ENCODE data around the gene UNC5C. TPM values are rescaled to one million over a fixed set of nuclear protein-coding genes. Genes with fewer than 3 reads are reported as not detected.
A peak's percentile ranks its signal among the peaks of the same experiment; 100 is the strongest.

The UNC5C gene
- total RNA-seq (2014; rRNA removed; shearing (Covaris generic)), result 9.1 and 11.3 TPM in 2 replicates

DNA sequence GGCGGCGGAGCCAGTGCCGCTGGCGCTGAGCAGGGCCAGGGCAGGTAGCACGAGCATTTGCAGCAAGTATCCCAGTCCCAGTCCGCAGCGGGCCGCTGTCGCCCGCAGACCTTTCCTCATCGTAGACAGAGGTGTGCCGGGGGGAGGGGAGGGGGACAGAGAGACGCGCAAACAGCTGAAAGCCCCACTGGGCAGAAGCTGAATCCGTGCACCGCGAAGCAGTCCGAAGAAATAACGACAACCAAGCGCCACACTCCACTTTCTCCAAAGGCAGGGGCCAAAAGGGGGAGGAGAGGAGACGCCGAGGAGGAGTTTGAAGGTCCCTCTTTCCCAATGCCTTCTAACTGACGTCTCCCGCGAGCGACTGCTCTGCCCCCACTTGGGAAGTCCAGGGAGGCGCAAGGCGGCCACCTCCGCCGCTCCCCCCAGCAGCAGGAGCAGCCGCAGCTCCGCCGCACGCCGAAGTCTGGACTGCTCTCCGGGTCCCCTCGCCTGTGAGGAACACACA is at the start of gene UNC5C:
UNC5C (minus strand) TSS at position 236 of the 508 bp plus-strand sequence.
- DNase-seq (ENCODE audit: low spot score), result peak; percentile 88

DNA sequence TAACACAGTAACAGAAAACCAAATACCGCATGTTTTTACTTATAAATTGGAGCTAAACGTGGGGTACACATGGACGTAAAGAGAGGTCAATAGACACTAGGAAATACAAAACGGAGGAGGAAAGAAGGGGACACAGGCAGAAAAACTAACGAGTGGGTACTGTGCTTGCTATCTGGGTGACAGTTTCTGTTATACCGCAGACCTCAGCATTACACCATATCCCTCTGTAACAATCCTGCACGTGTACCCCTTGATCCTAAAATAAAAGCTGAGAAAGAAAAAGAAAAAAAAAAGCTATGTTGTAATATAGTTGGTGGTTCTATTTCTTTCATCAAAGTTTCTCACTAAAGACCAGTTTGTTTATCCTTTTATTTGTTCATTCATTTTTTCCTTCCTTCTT is 47.9 kb upstream of the UNC5C start:
- no peak for DNase-seq (ENCODE audit: low spot score)

DNA sequence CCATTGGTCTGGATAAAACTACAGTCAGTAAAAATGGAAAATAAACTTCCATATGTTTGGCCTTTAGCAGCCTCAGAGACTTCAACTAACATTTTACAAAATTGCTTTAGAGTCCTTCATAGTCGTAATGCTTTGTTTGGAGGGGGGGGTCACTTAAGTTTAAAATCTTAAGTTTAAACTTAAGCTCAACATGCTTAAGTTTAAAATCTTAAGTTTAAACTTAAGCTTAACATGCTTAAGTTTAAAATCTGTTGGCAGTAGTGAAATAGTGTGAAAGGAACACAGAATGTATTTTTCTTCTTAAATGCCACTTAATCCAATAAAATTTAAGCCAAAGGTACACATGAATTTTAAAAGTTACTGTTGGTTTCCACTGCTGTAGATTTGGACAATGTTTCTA is 45.9 kb upstream of the UNC5C start:
- no peak for DNase-seq (ENCODE audit: low spot score)

DNA sequence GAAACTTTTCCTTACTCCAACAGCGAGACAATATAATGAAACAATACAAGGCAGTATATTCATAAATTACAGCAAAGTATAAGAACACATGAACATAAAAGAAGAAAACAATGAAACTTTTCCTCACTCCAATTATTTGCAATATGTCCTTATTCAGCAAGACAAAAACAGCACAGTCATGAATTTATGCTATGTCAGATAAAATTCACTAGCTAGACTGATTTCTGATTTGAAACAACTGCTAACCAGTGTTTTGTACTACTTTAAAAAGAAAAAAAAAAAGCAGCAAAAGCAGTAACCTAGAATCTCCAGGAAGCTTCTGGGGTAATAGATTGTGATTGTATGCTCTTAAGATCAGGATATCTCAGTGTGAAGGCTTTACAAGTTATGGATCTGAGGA is 45.2 kb upstream of the UNC5C start:
- no peak for DNase-seq (ENCODE audit: low spot score)

DNA sequence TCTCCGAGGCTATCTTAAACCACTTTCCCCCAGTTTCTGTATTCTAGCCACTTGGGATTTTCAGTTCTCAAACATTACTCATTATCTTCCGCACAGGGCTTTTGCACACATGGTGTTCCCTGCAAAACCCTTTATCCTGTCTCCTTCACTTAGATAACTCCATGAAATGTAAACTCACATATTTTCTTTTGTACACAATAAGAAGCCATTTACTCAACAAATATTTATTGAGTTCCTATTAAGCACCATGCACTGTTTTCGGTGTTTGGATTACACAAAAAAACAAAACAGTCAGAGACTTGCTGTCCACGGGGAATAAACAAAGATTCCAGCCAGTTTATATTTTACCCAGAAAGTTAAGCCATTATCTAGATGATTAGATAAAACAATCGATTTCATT is 42.5 kb upstream of the UNC5C start:
- peak; percentile 16 for DNase-seq (ENCODE audit: low spot score)

DNA sequence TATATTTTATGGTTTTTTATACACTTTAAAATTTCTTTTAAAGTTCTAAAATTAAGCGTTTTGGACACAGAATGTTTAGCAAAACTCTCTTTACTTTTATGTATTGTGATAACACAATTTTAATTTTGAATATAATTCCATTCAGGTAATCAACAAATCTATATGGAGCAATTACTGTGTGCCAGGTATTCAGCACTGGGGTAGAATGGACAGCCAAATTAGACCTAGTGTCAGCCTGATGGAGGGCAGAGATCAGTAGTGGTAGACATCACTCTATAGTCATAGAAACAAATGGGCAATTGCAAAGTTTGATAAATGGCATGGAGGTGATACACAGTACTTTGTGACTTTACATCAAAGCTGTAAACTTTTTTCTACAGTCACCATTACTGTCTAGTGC is 41.8 kb upstream of the UNC5C start:
- DNase-seq (ENCODE audit: low spot score), result peak; percentile 4

DNA sequence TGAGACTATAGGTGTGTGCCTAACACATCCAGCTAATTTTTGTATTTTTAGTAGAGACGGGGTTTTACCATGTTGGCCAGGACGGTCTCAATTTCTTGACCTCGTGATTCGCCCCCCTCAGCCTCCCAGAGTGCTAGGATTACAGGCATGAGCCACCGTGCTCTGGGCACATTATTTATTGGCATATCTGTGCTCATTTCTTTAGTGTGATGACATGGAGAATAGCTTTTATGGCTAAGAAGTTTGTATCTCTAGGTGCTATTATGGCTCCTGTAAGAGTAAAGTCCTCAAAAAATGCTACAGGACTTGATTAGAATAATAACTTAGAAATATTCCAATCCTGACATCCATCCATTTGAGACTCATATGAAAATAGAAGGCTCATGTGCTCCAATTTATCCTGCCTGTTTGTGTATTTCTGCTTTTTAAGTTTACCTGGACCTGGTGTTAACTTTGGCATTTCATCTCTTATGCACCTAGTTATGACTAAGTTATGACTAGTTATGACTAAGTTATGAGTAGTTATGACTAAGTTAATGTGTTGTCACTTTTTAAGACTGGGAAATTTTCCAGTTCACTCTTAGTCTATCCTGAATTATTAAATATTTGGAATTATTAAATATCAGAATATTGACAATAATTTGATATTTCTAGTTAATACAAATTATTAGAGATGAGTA is 36.4 kb upstream of the UNC5C start:
- DNase-seq (ENCODE audit: low spot score), result no peak

DNA sequence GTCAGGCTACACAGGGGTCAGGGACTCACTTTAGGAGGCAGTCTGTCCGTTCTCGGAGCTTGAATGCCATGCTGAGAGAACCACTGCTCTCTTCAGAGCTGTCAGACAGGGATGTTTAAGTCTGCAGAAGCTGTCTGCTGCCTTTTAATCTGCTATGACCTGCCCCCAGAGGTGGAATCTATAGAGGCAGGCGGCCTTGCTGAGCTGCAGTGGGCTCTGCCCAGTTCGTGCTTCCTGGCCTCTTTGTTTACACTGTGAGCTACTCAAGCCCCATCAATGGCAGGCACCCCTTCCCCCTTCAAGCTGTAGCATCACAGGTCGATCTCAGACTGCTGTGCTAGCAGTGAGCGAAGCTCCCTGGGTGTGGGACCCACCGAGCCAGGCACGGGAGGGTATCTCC is 31.5 kb upstream of the UNC5C start:
- DNase-seq (ENCODE audit: low spot score), result no peak

DNA sequence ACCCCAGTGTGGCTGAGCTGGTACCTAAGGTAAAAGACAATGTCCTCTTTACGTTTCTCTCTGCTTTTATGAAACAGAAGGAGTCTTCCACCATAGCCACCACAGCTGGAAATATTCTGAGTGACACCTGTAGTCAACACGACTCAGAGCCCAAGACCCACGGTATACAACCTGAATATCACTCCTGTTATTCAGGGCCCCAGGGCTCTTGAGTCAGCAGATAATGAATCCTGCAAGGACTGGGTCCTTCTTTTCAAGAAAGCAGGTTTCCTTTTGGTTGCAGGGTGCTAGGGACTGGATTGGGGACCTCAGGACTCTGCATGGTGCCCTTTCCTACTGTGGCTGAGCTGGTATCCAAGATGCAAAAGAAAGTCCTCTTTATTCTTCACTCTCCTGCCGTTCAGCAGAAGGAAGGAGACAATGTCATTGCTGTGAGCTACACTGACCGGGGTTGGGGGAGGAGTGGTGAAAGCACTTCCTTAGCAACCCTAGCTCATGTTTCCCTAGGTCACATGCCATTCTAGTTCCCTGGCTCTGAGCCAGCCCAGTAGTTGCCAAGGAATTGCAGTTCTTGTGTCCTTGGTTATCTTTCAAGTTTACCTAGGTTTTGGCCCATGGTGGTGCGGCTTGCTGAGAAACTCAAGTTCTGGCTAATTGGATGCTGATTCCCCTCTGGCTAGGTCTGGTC is 23.7 kb upstream of the UNC5C start:
- peak; percentile 64 for DNase-seq (ENCODE audit: low spot score)

DNA sequence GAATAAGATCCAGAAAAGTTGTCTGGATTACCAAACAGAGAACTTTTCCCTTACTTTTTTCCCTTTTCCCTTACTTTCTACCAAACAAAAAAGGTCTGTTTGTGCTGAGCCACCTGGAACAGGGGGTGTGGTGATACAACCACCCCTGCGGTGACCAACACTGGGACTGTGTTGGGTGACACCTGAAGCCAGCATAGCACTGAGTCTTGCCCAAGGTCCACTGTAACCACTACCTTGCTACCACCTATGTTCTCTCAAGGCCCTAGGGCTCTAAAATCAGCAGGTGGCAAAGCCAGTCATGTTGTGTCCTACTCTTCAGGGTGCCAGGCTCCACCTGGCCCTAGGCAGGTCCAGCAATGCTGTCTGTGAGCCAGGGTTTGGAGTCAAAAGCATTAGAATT is 22.8 kb upstream of the UNC5C start:
- DNase-seq (ENCODE audit: low spot score), result no peak

DNA sequence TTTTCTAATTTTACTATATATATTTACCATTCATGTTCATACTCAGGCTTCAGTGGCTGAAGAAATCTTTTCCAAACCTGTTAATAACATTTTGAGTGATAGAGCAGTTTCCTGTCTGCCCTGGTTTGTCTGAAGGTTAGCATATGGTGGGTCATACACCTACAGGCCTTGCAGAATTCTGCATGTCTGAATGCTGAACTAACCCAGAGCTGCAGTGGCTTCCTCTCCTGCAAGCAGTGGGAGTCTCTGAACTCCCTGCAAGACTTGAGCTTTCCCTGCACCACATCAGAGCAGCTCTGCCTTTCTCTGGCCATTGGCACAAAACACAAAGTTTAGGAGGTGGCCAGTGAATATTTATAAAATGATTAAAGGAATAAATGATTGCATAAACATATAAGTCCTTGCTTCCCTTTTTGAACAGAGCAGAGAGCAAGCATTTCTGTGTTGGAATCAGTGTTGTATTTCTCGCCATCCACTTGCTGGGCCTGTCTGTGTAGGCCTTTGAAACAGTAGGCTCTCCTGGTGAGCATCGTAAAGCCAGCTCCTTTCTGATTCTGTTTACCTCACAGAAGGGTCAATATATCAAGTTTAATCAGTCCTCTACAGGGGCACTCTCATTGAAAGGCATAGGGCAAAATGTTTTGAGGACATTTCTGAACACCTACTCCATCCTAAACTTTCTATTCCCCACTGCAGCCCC is 15.0 kb upstream of the UNC5C start:
- DNase-seq (ENCODE audit: low spot score), result no peak

DNA sequence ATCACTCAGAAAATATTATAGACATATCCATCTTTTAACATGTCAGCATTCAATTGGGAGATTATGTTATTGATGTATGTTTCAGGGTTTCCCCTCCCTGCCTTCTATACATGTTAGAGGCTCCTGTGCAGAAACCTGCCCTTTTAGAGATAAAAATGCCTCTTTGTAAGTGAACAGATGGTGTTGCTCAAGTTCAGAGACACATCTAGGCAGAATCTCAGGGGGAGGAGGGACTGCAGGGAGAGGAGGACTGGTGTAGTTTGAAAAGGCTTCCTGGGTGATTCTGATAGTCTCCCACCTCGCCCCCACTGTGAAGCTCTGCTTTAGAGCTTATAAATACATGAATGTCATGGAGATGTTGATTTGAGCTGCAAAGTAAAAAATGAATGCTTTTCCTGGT is 12.0 kb upstream of the UNC5C start:
- DNase-seq (ENCODE audit: low spot score), result no peak

DNA sequence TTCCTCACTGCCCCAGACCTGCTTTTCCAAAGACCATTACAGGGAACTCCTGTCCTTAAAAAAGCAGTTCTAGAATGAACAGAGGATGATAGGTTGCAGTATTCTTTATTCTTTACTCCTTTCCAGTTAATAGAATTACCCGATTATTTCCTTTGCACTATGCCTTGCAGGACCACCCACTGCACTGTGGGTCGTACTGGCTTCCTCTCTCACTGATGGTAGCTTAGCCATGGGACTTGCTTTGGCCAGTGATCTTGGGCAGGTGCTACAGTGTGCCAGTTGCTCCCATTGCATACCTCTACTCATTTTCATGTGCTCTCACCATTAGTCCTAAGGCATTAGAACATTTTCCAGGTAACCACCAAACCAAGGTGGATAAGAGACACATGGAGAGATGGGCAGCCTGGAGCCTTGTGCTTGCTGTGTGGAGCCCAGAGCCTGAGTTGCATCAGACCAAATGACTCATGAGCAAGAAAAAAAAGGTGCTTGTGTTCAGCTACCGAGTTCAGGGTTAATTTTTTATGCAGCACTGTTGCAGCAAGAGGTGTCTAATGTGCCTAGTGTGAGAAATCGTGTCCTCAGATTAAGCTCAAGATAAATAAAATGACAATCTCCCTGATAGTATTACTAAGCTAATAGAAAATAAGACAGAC is 7.6 kb upstream of the UNC5C start:
- no peak for DNase-seq (ENCODE audit: low spot score)

DNA sequence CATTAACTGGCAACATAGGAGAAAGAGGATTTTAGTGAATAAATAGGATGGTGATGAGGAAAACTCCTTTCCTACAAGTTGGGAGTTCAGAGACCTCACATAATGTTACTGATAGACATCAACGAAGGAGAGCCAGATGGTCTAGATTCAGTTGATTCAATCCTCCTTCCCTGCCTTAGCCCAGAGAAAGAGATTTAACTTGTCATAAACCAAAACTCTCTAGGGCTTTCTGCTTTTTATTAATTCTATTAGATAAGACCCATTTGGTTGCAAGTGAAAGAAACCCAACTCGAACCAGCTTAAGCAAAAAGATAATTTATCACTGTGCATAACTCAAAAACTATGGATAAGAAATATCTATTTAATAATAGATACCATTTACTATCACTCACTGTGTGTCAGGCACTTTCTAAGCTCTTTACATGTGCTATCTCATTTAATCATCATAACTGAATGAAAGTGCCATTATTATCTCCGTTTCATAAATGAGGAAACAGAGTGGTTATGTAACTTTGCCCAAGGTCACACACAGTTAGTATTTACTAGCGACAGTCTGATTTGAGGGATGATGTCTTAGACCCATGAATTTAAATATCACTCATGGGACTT is 4.3 kb upstream of the UNC5C start:
- DNase-seq (ENCODE audit: low spot score), result no peak

DNA sequence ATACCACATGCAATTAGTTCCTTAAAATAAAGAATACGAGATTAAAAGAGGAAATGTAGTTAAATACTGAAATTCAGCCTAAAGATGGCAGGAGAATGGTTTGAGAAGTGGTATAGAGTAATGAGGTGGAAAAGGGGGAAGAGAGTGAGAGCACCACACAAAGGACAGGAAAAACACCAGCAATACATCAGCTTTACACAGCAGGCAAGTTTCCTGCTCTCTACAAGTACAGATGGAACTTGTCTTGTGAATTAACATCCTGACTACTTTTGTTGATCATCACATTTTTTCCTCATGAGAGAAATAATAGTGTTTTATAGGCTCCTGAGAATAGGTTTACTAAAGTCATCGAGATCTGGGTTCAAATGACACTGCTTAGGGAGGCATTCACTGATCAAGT is 2.9 kb upstream of the UNC5C start:
- no peak for DNase-seq (ENCODE audit: low spot score)

DNA sequence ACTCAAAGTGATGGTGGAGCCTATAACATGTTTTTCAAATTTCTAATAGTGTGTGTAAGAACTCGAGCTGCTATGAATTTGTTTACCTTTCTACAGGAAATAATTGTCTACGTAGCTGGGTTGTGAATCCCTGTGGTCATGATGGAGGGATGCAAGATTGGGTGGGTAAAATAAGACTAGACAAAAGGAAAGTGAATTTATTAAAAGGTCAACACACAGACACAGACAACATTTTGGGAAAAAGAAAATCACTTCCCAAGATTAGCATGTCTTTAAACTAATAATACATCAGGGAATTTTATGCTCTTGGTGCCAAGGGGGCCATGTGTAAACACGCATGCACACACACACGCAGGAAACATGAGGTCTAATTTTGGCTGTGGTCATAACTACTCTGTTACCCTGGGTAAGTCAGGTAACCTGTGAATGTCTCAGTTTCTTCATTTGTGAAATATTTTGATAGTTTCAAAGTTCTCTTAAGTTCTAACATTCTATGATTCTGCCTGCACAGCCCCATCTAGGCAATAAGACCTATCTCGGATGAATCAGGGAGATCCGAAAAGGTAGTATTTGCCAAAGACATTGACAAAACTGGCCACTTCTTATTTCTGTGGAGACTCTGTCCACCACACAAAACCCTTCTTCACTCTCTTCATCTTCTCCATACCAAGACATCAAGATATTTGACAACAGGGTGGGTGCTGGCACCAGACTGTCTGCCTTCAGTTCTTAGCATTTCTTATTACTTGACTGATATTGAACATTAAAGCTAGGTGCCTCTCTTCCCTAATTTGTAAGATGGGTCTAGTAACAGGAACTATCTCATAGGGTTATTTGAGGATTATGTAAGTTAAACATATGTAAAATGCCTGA is 1.6 kb upstream of the UNC5C start:
- no peak for DNase-seq (ENCODE audit: low spot score)

DNA sequence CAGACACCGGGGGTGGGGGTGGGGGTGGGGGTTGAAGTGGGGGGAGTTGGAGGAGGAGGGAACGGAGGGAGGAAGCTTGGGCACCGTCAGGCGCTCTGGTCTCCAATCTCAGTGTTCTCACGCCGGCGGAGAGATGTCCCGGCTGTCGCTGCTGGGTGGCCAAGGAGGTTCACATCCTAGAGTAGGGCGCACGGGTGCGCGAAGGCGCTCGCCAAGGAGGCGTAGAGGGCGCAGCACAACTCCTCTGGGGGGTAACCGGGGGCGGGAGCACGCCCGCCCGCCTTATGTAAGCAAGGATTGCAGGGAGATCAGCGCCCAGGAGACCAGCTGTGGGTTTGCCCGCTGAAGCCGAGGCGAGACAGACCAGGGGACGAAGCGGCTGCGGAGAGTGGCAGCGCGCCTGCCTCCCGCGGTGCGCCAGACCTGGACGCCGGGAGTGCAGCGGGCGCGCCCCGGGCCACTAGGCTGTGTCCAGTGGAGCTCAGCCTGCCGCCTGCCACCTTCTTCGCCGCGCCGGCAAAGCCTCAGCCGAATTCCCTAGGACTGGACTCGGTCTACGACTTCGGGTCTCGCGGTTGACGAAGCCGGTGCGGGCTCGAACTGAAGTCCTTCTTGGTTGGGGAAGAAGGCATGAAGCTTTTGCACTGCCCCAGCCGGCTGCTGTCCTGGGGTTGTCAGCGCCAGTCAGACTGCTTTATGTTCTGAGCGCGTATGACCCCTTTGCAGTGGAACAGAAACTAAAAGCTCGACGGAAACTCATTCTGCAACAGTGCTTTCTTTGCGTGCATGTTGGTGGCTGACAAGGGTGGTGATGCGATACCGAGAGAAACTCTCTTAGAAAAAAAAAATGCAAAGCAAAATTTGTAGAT is 707 bp upstream of the UNC5C start:
- peak; percentile 39 for DNase-seq (ENCODE audit: low spot score)

DNA sequence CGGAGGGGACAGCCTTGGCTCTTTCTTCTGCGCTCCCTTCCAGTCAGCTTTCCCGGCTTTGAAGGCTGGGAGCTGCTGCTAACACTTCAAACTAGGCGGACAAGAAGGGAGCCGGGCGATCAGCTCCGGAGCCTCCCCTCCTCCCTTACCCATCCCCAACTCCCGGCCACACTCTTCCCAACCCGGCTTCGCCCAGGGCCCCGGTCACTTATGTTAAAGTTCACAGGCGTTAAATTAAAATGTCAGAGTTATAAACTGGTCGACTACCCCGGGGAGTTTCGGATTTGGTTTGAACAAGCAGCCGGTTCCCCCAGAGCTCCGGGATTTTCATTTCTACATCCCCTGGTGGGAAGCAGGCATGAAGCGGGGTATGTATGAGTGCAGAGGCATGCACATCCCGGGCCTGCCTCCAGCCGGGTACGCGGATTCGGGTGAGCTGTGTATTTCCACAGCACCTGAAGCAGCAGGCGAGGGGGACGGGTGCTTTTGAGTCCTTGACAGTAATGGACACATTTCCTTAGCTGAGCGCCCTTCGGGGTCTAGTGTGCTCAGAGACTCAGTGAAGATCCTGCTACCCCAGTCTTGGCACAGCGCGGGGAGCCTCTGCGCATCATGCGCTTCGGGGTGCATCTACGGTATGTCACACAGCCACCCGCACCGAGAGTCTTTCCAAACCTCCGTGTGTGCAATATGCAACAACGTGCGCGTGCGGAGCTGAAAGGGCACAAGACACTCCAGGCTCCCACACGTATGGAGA is 880 bp downstream of the UNC5C start:
- DNase-seq (ENCODE audit: low spot score), result no peak

Measured in H4 (cell line).